GM12873 (cell line): ENCODE measurements around the gene CT47A1.
"Not testable (repeated sequence)": the region's sequence is repeated elsewhere in the genome, so short reads cannot be mapped to it uniquely, and the experiment has no call there.

Experiments used
- CTCF ChIP-seq: IDR thresholded peaks from 2 replicates; pipeline ENCODE4 v1.5.1; 2012; ENCODE audit warnings: low read depth, mild to moderate bottlenecking, moderate library complexity, low read length, control low read depth; ENCODE audit not compliant: insufficient read depth; ENCODE audit errors: missing control alignments

Gene CT47A1

GRCh38 chrX:121010218-121010617 lies 24.7 kb upstream of the CT47A1 start:
- TF ChIP-seq CTCF = no peak

- TF ChIP-seq CTCF = no peak
Observed at GRCh38 chrX:121009764-121010163, 24.2 kb upstream of the CT47A1 start.

- TF ChIP-seq CTCF = no peak
Observed at GRCh38 chrX:121008920-121009319, 23.4 kb upstream of the CT47A1 start.

- TF ChIP-seq CTCF = peak; percentile 36
Observed at GRCh38 chrX:121000589-121000988, 15.0 kb upstream of the CT47A1 start.

- no peak for TF ChIP-seq CTCF
Observed at GRCh38 chrX:120999413-120999812, 13.9 kb upstream of the CT47A1 start.

GRCh38 chrX:120956500-120956899 lies 29.1 kb downstream of the CT47A1 start, which contains the start of gene CT47A7:
CT47A7 (minus strand) TSS chrX:120956600; CDS start chrX:120956345, 255 bp downstream.
- not testable (repeated sequence) for TF ChIP-seq CTCF
